DMS79 (cell line): ENCODE measurements around the gene NEBL.

Experiments used
- DNase-seq: peaks from one replicate; lab custom pipeline; 2025; lab: John Stamatoyannopoulos, UW

NEBL gene

GRCh38 chr10:20778008-20778757, 118.9 kb downstream of the NEBL start:
- DNase-seq = no peak

GRCh38 chr10:20776384-20777118, 120.6 kb downstream of the NEBL start:
- DNase-seq = no peak

GRCh38 chr10:20771051-20771450, 126.1 kb downstream of the NEBL start:
- DNase-seq = no peak

- DNase-seq = no peak
Observed at GRCh38 chr10:20769481-20769880, 127.6 kb downstream of the NEBL start.

GRCh38 chr10:20768843-20769242, 128.3 kb downstream of the NEBL start:
- DNase-seq = no peak

- no peak for DNase-seq
Observed at GRCh38 chr10:20767028-20767427, 130.1 kb downstream of the NEBL start.

- DNase-seq = no peak
Observed at GRCh38 chr10:20765066-20765465, 132.0 kb downstream of the NEBL start.

GRCh38 chr10:20760460-20760859, 136.7 kb downstream of the NEBL start:
- DNase-seq = no peak

- no peak for DNase-seq
Observed at GRCh38 chr10:20748551-20748950, 148.6 kb downstream of the NEBL start.

- no peak for DNase-seq
Observed at GRCh38 chr10:20747782-20748181, 149.3 kb downstream of the NEBL start.

- DNase-seq = no peak
Observed at GRCh38 chr10:20746856-20747255, 150.3 kb downstream of the NEBL start.

- DNase-seq = no peak
Observed at GRCh38 chr10:20745556-20746375, 151.3 kb downstream of the NEBL start.

- DNase-seq = no peak
Observed at GRCh38 chr10:20744821-20745220, 152.3 kb downstream of the NEBL start.

GRCh38 chr10:20743942-20744341, 153.2 kb downstream of the NEBL start:
- DNase-seq = no peak

- DNase-seq = no peak
Observed at GRCh38 chr10:20742737-20743541, 154.2 kb downstream of the NEBL start.

GRCh38 chr10:20740120-20740519, 157.0 kb downstream of the NEBL start:
- no peak for DNase-seq

- no peak for DNase-seq
Observed at GRCh38 chr10:20737107-20737506, 160.0 kb downstream of the NEBL start.
